ENCODE results near the gene ERI3.

ERI3 gene

DNA sequence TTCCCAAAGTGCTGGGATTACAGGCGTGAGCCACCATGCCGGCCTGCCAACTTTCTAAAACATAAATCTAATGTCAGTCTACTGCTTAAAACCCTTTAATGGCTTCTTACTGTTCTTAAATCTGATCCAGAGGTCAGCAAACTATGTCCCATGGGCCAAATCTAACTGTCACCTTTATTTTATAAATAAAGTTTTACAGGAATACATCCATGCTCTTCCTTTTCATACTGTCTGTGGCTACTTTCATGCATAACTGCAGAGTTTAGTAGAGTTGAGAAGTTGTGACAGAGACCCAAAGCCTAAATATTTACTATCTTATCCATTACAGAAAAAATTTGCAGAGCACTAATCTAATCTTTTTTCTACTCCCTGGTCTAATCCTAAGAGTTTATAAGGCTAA lies 3.8 kb downstream of the ERI3 start:
- DNase-seq (ENCODE audit: low read depth in 2 of 2): no peak

DNA sequence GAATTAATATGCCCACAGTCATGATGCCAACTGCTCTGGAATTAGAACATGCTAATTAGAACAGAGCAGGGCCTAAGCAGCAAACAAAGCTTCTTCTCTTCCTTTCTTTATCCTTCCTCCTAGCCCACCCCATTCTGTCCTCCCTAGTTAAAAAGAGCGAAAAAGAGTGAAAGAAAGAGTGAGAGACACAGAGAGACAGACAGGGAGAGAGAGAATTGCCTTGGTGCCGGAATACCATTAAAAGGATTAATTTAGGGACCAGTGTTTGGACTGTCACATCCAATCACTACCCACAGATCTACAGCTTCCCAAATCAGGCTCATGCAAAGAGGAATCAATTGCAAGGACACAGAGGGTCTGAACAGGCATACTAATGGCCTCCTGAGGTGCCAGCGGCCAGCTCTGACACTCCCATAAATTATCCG lies 7.0 kb downstream of the ERI3 start:
- DNase-seq (ENCODE audit: low read depth in 2 of 2): no peak

DNA sequence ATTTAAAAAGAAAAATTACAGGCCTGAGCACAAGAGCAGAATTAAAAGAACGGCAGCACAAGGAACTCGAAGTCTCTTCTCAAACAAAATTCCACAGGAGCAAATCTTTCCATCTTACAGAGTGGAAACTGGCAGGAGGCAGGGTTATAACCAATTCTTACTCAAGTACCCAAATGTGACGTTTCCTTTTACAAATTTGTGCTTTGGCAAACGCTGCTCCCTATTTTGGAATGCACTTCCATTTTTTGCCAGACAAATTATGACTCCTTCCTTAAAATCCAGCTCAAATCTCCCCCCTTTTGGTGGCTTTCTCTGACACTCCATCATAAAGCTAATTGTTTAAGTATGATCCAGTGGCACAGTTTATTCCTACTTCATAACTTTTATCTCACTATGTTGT lies 7.8 kb downstream of the ERI3 start:
- DNase-seq (ENCODE audit: low read depth in 2 of 2): no peak

DNA sequence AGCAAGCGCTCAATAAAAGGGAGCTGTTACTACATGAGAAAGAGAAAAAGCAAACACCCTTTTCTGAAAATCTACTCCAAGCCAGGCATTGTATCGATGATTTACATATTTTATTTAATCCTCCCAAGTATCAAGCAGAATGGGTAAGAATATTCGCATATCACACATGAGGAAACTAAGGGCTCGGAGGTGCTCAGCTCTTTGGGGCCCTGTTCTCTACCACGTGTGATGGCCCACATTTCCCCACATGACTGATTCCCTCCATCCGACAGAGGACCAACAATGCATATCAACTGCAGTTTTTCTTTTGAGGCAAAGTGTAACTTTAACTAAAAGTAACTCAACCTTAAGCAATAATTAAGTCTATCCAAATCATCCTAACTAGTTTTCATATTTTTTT lies 8.2 kb downstream of the ERI3 start:
- DNase-seq (ENCODE audit: low read depth in 2 of 2): no peak

DNA sequence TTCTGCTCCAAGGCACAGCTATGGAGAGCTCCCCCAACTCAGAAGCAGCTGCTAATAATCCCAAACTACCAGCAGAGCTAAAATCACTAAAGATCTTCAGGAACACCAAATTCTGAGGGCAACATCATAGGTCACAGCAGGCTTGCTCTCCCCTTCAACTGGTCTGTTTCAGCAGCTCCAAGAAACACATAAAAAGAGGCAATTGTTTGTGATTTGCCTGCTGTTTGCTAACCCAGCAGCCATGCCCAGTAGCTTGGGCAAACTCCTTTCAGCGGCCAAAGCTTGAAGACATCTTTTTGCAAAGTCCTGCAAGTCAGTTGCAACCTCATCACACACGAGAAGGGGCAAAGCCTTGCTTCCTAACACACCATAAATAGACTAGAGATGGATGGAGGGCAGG lies 8.9 kb downstream of the ERI3 start:
- no peak for DNase-seq (ENCODE audit: low read depth in 2 of 2)

GRCh38 chr1:44345187-44345775 lies 9.8 kb downstream of the ERI3 start:
- no peak for DNase-seq (ENCODE audit: low read depth in 2 of 2)

DNA sequence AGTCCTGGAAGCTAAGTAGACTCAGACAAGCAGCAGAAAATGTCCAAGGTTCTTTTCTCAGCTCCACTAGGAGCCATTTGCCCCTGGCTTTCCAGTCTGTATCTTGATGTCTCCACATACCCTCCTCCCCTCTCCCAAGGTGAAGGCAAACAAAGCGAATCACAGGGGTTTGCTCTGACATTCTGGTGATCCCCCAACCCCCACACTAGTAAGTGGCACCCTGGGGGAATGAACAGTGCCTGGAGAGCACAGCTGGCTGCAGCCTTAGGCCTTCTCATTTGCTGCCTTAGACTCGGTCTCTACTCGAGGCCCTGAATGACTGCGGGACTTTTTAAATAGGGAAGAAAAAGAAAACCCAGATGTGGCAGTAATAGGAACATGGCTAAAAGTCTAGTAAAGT lies 15.3 kb downstream of the ERI3 start:
- no peak for DNase-seq (ENCODE audit: low read depth in 2 of 2)

- no peak for DNase-seq (ENCODE audit: low read depth in 2 of 2)
These were observed 16.9 kb downstream of the ERI3 start for GRCh38 chr1:44338136-44338535.

DNA sequence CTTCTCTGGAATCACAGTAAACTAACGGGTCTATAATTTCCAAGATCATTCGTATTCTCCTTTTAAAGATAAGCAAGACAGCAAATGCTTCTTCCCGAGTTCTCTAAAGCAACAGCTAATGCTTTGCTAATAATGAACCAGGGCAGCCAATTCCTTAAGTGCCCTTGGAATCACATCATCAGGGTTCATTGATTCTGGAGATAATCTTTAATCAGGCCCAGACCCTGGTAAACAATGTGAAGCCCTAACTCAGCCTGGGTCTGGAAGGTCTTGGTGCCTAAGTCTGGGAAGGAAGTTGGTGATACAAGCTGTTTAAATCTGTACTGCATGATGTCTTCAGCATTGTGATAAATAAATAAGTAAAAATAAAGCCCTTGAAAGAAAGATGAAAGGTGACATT lies 18.4 kb downstream of the ERI3 start:
- DNase-seq (ENCODE audit: low read depth in 2 of 2): no peak

- DNase-seq (ENCODE audit: low read depth in 2 of 2): no peak
These were observed 20.1 kb downstream of the ERI3 start for GRCh38 chr1:44334968-44335367.

GRCh38 chr1:44333376-44333775 lies 21.7 kb downstream of the ERI3 start:
- no peak for DNase-seq (ENCODE audit: low read depth in 2 of 2)

DNA sequence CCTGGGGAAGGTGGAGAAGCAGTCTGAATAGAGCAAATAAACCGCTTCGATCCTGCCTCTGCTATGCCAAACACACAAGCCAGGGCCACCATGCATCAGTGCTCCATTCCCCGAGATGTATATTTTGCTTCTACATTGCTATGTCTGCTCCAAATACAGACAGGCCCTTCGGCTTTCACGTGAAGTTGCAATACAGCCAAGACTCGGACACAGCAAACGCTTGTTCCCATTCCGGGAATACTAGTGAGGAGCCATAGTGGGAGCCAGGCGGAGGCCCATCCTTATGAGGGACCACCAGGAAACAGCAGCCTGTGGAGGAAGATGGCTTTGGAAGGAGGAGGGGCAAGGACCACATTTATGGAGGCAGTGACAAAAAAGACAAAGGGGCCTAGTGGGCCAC lies 22.6 kb downstream of the ERI3 start:
- no peak for DNase-seq (ENCODE audit: low read depth in 2 of 2)

GRCh38 chr1:44330935-44331334 lies 24.1 kb downstream of the ERI3 start:
- no peak for DNase-seq (ENCODE audit: low read depth in 2 of 2)

DNA sequence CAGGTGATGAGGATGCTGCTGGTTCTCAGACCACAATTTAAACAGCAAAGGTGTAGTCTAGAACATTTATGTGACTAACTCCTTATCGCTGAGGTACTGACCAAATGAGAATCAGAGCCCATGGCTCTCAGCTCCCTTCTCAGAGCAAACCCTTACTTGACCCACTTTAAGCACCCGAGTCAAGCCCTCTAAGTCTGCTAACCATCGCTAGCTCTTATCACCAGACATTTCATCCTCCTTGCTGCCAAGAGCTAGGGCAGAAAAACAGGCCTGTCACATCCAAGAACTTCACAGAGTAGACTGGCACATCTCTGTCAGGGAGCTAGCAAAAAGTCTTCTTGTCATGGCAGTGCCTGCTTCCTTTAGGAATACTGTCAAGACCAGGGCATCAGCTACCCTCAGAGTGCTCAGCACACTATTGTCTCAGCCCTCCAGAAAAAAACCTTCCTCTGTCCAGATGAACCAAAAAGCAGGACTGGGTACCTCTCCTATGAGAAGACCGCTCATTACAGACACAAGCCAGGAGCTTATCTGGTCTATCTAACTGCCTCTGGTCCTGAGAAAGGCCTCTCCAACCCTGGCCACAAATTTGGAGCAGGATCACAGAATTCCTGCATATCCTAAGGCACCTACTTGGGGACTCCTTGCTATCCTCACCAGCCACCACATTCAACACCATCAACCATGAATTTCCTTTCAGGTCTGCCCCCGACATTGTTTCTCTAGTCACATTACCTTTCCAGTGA lies 26.2 kb downstream of the ERI3 start:
- DNase-seq (ENCODE audit: low read depth in 2 of 2): no peak

DNA sequence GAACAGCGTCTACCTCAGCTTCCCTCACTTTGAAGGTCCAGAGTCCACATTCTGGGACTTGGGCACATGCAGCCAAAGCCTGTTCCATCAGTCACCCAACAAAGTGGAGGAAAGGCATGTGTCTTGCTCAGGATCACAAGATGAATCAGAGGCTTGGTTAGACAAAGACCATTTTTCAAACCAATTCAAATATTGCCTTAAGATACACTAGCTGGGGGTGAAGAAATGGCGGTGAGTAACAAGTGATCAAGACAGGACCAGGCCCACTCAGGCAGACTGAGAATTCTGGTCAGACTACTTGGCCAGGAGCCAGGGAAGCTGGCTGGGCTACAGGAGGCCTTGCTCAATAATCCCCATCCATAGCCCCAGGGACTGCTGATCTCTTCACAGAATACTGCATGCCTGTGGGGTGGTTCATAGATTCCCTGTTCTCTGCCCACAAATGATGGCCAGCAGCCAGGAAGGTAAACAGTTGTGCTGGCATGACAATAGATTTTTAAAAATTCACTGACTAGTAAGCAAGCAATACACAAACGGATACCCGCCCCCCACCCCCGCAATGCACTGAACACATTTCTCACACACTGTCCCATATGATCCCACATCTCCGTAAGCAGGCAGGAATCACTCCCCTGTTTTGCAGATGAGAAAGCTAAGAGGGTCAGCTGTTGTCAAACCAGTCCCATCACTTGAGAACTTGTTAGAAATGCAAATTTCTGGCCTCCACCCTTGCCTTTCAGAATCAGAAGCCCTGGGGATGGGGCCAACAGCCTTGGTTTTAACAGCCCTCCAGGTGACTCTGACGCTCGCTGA lies 27.2 kb downstream of the ERI3 start:
- no peak for DNase-seq (ENCODE audit: low read depth in 2 of 2)

- no peak for DNase-seq (ENCODE audit: low read depth in 2 of 2)
These were observed 28.1 kb downstream of the ERI3 start for GRCh38 chr1:44326821-44327465.

DNA sequence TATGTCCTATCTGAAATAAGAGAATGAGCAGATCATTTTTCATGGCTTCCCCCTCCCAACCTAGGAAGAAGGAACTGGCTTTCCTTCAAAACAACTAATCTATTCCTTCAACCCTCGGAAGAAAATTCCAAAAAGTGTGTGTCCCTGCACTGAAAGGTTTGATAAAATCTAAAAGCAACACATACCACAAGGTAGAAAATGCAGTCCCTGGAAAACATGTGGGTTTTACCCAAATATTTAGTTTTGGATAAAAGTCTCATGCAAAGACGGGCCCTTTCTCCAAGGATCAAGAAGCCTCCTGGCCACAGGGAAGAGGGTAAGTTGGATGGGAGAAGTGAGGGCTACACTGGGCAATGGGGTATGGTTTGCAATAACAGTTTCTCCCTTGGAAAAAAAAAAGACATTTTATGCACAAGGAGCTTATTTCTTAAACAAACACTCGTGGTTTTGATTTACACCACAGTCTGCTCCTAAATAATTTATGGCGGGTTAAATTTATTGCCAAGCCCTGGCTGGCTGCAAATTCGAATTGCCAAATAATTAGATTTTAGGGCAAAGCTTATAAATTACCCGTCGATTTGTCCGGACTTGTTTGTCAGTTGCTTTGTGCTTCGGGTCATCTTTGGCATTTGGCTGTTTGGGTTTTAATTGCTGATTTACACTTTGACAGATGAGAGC lies 28.9 kb downstream of the ERI3 start:
- no peak for DNase-seq (ENCODE audit: low read depth in 2 of 2)

DNA sequence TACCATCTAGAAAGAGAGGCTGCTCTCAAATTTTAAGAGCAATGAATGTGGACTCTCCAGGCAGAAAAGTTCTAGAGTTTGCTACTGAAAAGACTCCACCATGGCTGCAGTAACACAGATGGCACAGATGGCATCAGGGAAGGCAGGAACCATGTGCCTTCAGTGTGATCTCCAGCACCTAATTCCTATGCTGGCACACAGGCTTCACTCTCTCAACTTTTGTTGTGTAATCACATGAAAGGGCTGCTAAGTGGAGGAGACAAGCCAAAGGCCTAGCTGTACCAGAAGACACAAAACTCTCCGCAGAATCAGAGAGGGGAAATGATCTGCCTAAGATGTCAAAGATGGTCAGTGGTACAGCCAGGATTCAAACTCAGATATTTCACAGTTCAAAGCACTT lies 31.1 kb downstream of the ERI3 start:
- DNase-seq (ENCODE audit: low read depth in 2 of 2): no peak

DNA sequence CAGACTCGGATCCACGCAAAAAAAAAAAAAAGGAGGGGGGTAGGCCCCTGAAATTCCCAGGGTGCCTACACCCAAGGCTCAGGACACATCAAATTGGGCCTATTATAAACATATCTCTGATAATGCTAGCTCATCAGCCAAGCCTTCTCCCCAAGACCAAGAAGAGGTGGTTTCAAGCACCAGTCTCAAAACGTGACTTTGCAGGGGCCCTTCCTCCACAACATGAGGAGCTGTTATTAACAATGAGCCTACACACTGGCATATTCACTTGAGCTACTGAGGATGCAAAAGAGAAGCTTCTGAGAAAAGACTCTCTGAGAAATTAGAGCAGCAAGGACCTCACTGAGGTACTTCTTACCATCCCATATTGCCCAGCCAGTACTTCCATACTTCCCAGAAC lies 32.7 kb downstream of the ERI3 start:
- no peak for DNase-seq (ENCODE audit: low read depth in 2 of 2)

DNA sequence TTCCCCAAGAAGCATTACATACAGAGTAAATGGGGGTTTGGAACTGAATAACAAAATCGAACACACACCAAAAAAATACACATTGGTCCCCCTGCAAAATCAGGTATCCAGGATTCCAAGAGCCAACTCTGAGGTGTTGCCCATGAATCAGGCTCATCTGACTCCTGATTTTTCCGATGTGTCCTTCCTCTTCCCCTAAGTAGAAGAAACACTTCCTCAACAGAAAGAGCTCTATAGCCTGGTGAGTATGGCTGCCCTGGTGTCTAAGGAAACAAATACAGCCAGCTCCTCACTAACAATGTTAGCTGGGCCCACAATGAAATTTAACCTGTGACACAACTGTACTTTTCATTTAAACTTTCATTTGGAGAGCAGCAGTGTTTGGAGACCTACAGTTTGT lies 33.6 kb downstream of the ERI3 start:
- DNase-seq (ENCODE audit: low read depth in 2 of 2): no peak

DNA sequence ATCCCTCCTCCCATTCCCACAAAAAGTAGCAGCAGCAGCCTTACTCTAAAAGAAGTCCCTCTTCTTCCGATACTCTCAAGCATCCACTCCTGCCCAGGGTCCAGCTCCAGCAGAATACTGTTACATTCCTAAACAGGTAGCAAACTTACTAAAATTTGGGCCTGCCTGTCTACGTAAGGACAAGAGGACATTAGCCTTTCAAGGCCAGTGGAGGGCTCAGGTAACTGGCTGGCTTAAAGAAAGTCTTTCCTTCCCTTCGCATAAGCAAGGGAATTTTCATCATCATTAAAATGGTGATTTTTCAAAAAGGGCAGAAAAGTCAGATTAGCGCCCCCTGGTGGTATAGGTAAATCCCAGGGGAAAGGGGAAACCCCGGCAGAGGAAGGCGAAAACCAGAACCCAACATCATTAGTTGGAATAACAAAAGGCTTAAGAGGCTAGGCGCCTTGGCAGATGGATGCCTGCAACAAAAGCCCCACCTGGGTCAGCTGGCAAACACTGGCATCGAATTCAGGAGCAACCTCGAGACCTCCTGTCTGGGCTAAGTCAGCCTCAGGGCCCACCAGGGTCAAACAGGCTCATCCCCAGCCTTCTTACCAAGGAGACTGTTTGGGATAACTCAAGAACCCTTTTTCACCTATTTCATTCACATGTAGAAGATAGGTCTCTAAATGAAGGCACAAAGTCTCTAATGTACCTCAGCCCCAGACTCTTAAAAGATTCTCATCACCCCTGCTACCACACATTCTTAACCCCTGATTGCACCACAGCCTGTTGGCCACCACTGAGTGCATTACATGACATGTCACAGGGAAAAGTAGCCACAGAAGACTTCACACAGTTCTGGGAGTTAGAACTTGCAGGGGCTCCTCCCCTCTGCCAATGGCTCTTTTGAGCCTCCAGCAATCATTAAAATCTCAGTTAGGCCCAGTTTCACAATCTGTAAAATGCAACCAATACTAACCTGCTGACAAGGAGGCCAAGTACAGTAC lies 36.7 kb downstream of the ERI3 start:
- DNase-seq (ENCODE audit: low read depth in 2 of 2): no peak

Data from stimulated activated CD8-positive, alpha-beta memory T cell treated with anti-CD3 and anti-CD28 coated beads, Interleukin-15, amount 100 ng/mL, for 4 hours (primary cell).